ENCODE measurements around the gene FBXO33.

- TF ChIP-seq EZH2 (IDR thresholded peaks at IDR 0.05; ENCODE audit: insufficient read depth, poor library complexity, severe bottlenecking) = no peak
- TF ChIP-seq EZH2phosphoT487 (IDR thresholded peaks at IDR 0.05; ENCODE audit: insufficient read depth, low read depth) = no peak
Observed at GRCh38 chr14:39398382-39398781, 33.9 kb downstream of the FBXO33 start.

Data from GM23248 (cell line).